HG03066 (cell line): ENCODE results near the gene PPP1R2B.
A peak's percentile ranks its signal among the peaks of the same experiment; 100 is the strongest.
"Not testable (repeated sequence)": the region's sequence is repeated elsewhere in the genome, so short reads cannot be mapped to it uniquely, and the experiment has no call there.

Experiments
- ATAC-seq: cut with Tn5 transposase; IDR thresholded peaks from one replicate; pipeline ENCODE4 v1.9.1; 2021; ENCODE audit warnings: low read depth; ENCODE audit not compliant: unreplicated experiment

PPP1R2B gene

GRCh38 chr5:156850206-156850751 is at the start of gene PPP1R2B:
Gene PPP1R2B, plus strand, starts transcription at chr5:156850295. Its CDS starts 268 bp downstream, at chr5:156850563.
- ATAC-seq, result no peak

GRCh38 chr5:156800929-156801328 is 49.2 kb upstream of the PPP1R2B start:
- no peak for ATAC-seq

- no peak for ATAC-seq
Measured at GRCh38 chr5:156802501-156802900, 47.6 kb upstream of the PPP1R2B start.

- ATAC-seq, result no peak
Measured at GRCh38 chr5:156803404-156803803, 46.7 kb upstream of the PPP1R2B start.

- ATAC-seq, result no peak
Measured at GRCh38 chr5:156812959-156813358, 37.1 kb upstream of the PPP1R2B start.

GRCh38 chr5:156815988-156816599 is 34.0 kb upstream of the PPP1R2B start:
- ATAC-seq, result no peak

- no peak for ATAC-seq
Measured at GRCh38 chr5:156819537-156819936, 30.6 kb upstream of the PPP1R2B start.

GRCh38 chr5:156819967-156820581 is 30.0 kb upstream of the PPP1R2B start:
- ATAC-seq, result no peak

GRCh38 chr5:156824241-156824640 is 25.9 kb upstream of the PPP1R2B start:
- ATAC-seq, result no peak

- no peak for ATAC-seq
Measured at GRCh38 chr5:156824800-156825199, 25.3 kb upstream of the PPP1R2B start.

GRCh38 chr5:156825688-156826087 is 24.4 kb upstream of the PPP1R2B start:
- no peak for ATAC-seq

GRCh38 chr5:156826150-156826549 is 23.9 kb upstream of the PPP1R2B start:
- peak; percentile 85 for ATAC-seq

GRCh38 chr5:156834916-156835315 is 15.2 kb upstream of the PPP1R2B start:
- no peak for ATAC-seq

- ATAC-seq, result no peak
Measured at GRCh38 chr5:156835905-156836304, 14.2 kb upstream of the PPP1R2B start.

GRCh38 chr5:156836846-156837245 is 13.2 kb upstream of the PPP1R2B start:
- no peak for ATAC-seq

- no peak for ATAC-seq
Measured at GRCh38 chr5:156838961-156839360, 11.1 kb upstream of the PPP1R2B start.

GRCh38 chr5:156841737-156842136 is 8.4 kb upstream of the PPP1R2B start:
- ATAC-seq, result no peak

GRCh38 chr5:156846914-156847313 is 3.2 kb upstream of the PPP1R2B start:
- no peak for ATAC-seq

- ATAC-seq, result not testable (repeated sequence)
Measured at GRCh38 chr5:156848447-156848846, 1.6 kb upstream of the PPP1R2B start.

- no peak for ATAC-seq
Measured at GRCh38 chr5:156851880-156852279, 1.8 kb downstream of the PPP1R2B start.

- not testable (repeated sequence) for ATAC-seq
Measured at GRCh38 chr5:156853055-156853454, 3.0 kb downstream of the PPP1R2B start.

GRCh38 chr5:156865427-156865826 is 15.3 kb downstream of the PPP1R2B start:
- no peak for ATAC-seq
